ENCODE results near the gene TMEM52. TPM values are rescaled to one million over a fixed set of nuclear protein-coding genes. Genes with fewer than 3 reads are reported as not detected.

The TMEM52 gene
- total and polyA plus RNA-seq, 2 of the 13 experiments (the other 11 are each of a cell fraction or from before 2014, with no cell fraction given) = 13.2 to 18.7 TPM

GRCh38 chr1:1943834-1944570, 24.9 kb upstream of the TMEM52 start (continued):
- TF ChIP-seq ZBED4 (CRISPR knock-in tag; IDR thresholded peaks at IDR 0.05; ENCODE audit: borderline replicate concordance) (peak; percentile 13; the same call in 1 of the 2 replicates), PRDM10 (CRISPR knock-in tag; IDR thresholded peaks at IDR 0.05; ENCODE audit: low read depth) (peak; percentile 73; the same call in 1 of the 2 replicates), ZIK1 (CRISPR knock-in tag; IDR thresholded peaks at IDR 0.05; ENCODE audit: borderline replicate concordance, low read depth) (peak; percentile 42; the same call in 1 of the 2 replicates), EZH2 (conservative IDR thresholded peaks at IDR 0.05; ENCODE audit: low read depth, low read length) (no peak), ZNF879 (CRISPR knock-in tag; IDR thresholded peaks at IDR 0.05) (0 out of 2 replicates have a peak, but pooled peaks have one; percentile 54), JARID2 (CRISPR knock-in tag; IDR thresholded peaks at IDR 0.05; ENCODE audit: insufficient replicate concordance) (peak; percentile 84), PLSCR1 (CRISPR knock-in tag; IDR thresholded peaks at IDR 0.05; ENCODE audit: borderline replicate concordance) (no peak), ZBTB20 (CRISPR knock-in tag; IDR thresholded peaks at IDR 0.05; ENCODE audit: borderline replicate concordance, low read depth) (peak; percentile 59; the same call in 1 of the 2 replicates), ZC3H13 (CRISPR knock-in tag; IDR thresholded peaks at IDR 0.05) (peak; percentile 100), CEBPB (IDR thresholded peaks at IDR 0.05; ENCODE audit: borderline replicate concordance, low read depth, low read length) (no peak), ZNF780A (CRISPR knock-in tag; IDR thresholded peaks at IDR 0.05) (peak; percentile 17; the same call in 1 of the 2 replicates), NCOA5 (CRISPR knock-in tag; IDR thresholded peaks at IDR 0.05) (no peak), FOXA3 (CRISPR knock-in tag; IDR thresholded peaks at IDR 0.05) (peak; percentile 47), MXD1 (CRISPR knock-in tag; IDR thresholded peaks at IDR 0.05) (peak; percentile 58; the same call in 1 of the 2 replicates), ZNF761 (CRISPR knock-in tag; conservative IDR thresholded peaks at IDR 0.05) (0 out of 2 replicates have a peak, but pooled peaks have one; percentile 28), ZNF414 (CRISPR knock-in tag; IDR thresholded peaks at IDR 0.05) (0 out of 2 replicates have a peak, but pooled peaks have one; percentile 10), IRF2 (CRISPR knock-in tag; IDR thresholded peaks at IDR 0.05) (peak; percentile 81), ATRX (CRISPR knock-in tag; IDR thresholded peaks at IDR 0.05; ENCODE audit: borderline replicate concordance) (no peak)
